DMS153 treated with DMSO at 0.1 percent for 48 hours (cell line): ENCODE results near the gene TNIP3.
"Not testable (repeated sequence)": the region's sequence is repeated elsewhere in the genome, so short reads cannot be mapped to it uniquely, and the experiment has no call there.

Source experiments
- DNase-seq: peaks from one replicate; lab custom pipeline; 2025; ENCODE audit not compliant: unreplicated experiment; lab: John Stamatoyannopoulos, UW

The TNIP3 gene

GRCh38 chr4:121177246-121178137 is 13.4 kb upstream of the TNIP3 start:
- no peak for DNase-seq

DNA sequence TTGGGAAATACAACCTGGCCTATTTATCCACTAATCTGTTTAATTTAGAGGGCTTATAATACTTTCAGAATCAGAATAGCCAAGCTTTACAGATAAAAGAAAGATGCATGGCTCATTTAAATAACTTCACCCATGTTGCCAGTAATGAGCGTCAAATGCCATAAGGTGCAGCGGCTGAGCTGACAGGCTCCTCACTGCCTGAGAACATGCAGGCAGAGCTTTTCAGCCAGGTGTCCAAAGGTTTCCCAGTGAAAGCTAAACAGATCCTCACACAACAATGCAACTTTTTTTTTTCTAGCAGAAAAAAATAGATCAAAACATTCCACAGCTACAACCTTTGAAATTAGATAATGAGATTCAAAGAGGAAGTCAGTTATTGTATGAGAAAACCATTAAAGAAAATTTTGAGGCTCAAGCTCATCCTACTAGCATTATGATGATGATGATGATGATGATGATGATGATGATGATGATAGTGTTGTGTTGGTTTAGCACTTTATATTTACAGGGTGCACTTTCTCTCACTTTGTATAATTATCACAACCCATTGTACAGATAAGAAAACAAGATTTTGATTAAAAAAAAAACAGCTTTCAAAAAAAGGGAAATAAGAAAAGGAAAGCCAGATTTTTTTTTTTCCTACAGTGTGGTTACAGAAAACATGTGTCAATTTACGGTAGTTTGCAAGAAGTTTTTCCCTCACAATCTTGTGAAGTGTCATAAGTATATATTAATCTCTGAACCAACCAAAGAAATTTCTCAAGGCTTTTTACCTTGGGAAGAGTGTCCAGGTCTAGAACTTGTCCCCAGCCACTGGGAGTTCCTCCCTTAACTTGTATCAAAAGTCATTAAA is 12.2 kb upstream of the TNIP3 start:
- no peak for DNase-seq

DNA sequence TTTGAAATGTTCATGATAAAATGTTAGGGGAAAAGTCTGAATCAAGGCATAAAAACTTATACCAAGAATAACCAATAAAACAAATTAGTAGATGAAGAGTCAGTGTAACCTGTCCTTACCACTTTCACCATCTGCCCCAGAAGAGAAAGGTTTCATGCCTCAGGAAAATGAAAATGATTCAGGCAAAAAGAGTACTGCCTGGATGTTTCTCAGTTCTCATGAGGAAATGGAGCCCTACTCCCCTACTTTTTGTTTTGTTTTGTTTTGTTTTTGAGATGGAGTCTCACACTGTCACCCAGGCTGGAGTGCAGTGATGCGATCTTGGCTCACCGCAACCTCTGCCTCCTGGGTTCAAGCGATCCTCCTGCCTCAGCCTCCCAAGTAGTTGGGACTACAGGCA is 7.4 kb upstream of the TNIP3 start:
- DNase-seq: not testable (repeated sequence)

DNA sequence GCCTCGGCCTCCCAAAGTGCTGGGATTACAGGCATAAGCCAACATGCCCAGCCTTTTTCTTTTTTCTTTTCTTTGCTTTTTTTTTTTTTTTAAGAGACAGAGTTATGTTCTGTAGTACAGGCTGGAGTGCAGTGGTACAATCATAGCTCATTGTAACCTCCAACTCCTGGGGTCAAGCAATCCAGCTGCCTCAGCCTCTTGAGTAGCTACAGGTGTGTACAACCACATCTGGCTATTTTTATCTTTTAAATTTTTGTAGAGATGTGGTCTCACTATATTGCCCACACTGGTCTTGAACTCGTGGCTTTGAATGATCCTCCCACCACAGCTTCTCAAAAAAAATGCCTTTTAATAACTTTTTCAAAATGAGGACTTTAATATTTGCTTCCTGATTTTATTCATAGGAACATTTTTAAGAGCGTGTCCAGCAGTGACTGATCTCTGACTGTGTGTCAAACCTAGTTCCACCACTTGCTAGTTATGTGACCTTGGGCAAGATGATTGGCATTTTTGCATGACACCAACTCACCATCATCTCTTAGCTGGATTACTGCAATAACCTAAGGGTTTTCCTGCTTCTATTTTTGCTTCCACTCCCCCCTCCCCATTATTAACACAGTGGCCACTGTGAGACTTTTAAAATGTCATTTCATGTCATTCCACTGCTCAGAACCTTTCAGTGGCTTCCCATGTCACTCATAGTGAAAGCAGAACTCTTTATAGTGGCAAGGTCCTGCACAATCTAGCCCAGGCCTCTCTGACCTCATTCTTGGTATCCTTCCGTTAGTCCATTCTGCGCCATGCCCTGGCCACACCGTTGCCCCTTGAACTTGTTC is 4.5 kb upstream of the TNIP3 start:
- no peak for DNase-seq

GRCh38 chr4:121166976-121167375 is 2.9 kb upstream of the TNIP3 start:
- no peak for DNase-seq

- DNase-seq: no peak
Observed at GRCh38 chr4:121165206-121165605, 1.1 kb upstream of the TNIP3 start.

- DNase-seq: peak; percentile 5
Observed at GRCh38 chr4:121156822-121157769, 7.0 kb downstream of the TNIP3 start.

DNA sequence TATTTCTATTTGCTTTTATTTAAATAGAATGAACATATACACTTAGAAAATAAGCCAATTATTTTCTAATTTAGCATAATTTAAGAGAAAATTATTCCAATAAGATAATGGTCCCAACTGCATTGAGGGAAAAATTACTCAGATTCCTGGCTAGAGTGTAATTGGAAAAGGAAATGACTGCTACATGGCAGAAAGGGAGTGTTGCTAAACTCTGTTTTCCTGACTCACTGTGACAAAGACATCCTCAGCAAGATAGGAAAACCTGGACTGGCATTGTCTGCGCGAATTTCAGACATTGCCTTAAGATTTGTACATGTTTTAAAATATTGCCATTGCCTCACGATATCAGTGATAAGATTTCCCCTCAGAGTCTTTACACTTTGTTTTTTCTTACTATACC is 8.2 kb downstream of the TNIP3 start:
- no peak for DNase-seq

DNA sequence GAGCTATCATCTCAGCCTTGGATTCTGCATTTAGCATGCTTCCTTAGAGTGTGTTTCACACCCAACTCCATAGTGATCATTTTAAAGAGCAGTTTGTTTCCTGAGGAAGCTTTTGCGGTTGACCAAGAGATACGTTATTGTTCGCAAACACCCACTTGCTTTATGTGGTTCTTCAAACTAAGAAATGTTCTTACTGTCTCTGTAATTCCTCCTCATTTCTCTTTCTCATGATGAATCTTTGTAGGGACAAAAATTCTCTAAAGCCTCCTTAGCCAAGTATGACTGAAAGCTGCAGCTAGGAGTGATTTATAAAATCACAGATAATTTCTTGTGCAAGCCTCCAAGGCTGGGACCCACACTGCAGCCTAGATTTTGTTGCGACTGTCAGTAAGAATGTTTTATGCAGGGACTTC is 10.0 kb downstream of the TNIP3 start:
- no peak for DNase-seq

DNA sequence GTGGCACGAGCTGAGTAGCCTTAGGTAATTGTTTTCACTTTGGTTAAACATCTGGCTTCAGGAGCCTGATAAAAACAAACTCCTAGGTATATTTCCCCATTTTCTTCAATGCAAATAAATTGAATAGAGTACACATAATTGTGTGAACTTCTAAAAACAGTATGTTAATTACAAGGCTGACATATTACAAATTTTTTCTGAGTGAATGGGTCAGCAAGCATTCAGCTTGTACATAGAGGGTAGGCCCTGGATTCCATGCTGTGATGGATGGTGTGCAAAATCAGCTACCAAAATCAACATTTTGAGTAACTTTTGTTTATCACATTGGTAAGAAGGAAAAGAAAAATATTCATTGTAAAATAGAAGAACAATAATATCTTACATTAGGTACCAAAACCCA is 12.2 kb downstream of the TNIP3 start:
- DNase-seq: no peak

- DNase-seq: no peak
Observed at GRCh38 chr4:121150486-121150885, 13.6 kb downstream of the TNIP3 start.

GRCh38 chr4:121150003-121150402 is 14.1 kb downstream of the TNIP3 start:
- no peak for DNase-seq

DNA sequence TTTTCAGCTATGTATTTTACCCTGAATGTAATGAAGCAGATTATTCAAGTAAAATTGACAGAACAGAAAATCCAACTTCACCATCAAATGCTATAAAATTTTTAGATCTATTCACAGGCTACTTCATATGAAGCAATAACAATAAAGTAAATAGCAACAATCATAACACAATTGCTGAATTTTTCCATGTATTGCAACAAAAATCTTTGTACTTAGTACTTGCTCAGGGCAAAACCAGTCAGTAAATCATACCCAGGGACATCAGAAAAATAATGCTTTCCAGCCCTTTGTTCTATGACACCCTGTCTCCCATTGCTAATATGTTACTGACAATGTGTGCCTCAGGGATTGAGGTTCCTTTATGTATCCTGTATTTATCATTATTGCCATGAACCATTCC is 15.5 kb downstream of the TNIP3 start:
- no peak for DNase-seq

- no peak for DNase-seq
Observed at GRCh38 chr4:121148000-121148399, 16.1 kb downstream of the TNIP3 start.

- no peak for DNase-seq
Observed at GRCh38 chr4:121146530-121146929, 17.6 kb downstream of the TNIP3 start.

DNA sequence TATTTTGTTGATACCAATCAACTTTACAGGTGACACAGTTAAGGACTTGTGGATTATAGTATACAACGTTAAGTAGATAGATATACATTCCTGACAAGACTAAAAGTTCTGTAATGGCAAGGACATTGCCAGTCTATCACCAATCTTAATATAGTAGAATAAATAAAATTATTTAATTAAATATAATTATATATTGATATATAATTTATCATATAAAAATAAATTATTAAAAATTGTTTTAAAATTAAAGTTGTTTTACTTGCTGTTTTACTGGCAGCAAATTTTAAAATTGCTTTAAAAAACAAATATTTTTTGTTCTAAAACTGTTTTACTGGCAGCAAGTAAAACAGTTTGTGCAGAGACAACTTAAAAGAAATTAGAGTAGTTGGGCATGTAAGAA is 18.7 kb downstream of the TNIP3 start:
- no peak for DNase-seq

- no peak for DNase-seq
Observed at GRCh38 chr4:121144021-121144420, 20.1 kb downstream of the TNIP3 start.

DNA sequence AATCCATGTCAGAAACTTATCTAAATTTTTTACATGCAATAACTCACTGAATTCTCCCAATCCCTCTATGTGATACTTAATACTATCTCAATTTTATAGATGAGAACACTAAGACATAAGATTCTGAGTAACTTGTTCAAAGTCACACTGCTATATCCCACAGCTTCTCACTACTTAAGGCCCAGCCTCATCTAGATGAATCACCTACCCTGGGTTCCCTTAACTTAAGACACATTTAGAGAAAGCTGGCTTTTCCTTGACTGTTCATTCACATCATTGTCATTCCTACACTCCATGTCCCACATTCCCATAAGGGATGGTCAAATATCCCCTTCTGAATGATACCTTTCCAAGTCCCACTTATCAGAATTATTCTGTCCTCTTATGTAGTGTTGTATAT is 21.0 kb downstream of the TNIP3 start:
- DNase-seq: no peak

GRCh38 chr4:121140716-121141460 is 23.2 kb downstream of the TNIP3 start:
- no peak for DNase-seq
